ENCODE results near the gene APOD. TPM values are rescaled to one million over a fixed set of nuclear protein-coding genes. Genes with fewer than 3 reads are reported as not detected.
"Not testable (repeated sequence)": the region's sequence is repeated elsewhere in the genome, so short reads cannot be mapped to it uniquely, and the experiment has no call there.

The APOD gene
- total RNA-seq (2014; rRNA removed; shearing (Covaris generic)): not detected in 2 replicates
- polyA plus RNA-seq (2015; cell fraction: cytosol; rRNA removed): not detected in 2 replicates
- not detected in 2 replicates for polyA plus RNA-seq (2015; cell fraction: nucleus; rRNA removed)

DNA sequence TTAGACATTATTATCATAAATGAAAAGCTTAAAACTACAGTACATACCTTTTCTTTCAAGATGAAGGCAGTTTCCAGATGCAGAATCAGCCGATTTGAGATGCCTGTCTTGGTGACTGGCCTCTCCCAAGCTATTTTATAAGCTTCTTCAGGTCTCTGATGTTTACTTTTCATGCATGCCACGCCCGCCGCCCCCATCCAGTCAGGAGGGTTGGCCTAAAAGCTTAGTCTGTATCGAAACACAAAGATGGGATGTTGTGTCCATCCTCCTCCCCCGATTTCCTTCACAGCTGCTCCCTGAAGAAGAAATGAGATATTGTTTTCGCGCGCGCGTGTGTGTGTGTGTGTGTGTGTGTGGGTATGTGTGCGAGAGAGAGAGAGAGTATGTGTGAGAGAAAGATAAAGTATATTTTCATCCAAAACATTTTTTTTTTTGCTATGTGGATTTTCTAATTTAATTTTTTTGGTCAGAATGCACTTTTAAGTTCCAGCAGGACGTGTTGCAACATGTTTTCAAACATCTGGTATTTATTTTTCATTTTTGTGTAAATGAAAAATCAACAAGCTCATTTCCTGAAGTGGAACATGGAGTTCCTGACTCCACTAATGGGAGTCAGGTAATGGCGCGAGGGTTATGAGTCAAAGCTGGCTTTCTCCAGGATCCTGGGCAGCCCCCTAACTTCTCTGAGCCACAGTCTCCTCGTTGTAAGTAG, at the start of gene APOD:
Gene APOD (minus strand): TSS at position 110 of the 712 bp plus-strand sequence. CDS start 4,479 bp downstream, outside the sequence.
- DNase-seq (ENCODE audit: low read depth): no peak

DNA sequence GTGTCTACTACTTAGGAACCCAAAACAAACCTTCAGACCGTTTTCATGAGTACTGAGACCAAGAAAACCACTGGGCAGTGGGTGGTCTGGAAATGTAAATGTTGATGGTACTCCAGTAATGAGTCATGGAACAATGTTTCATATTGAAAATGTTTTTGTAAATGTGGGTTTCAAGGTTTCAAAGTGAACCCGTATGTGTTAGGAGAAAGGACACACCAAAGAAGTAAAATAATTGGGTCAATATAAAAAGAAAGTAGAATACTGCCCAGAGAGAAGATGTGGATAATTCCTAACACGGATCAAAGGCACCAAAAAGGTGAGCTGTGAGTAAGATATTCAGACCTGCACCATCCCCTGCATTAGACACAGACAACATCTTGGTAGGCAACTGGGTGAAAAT, 49.6 kb upstream of the APOD start:
- DNase-seq (ENCODE audit: low read depth): not testable (repeated sequence)

DNA sequence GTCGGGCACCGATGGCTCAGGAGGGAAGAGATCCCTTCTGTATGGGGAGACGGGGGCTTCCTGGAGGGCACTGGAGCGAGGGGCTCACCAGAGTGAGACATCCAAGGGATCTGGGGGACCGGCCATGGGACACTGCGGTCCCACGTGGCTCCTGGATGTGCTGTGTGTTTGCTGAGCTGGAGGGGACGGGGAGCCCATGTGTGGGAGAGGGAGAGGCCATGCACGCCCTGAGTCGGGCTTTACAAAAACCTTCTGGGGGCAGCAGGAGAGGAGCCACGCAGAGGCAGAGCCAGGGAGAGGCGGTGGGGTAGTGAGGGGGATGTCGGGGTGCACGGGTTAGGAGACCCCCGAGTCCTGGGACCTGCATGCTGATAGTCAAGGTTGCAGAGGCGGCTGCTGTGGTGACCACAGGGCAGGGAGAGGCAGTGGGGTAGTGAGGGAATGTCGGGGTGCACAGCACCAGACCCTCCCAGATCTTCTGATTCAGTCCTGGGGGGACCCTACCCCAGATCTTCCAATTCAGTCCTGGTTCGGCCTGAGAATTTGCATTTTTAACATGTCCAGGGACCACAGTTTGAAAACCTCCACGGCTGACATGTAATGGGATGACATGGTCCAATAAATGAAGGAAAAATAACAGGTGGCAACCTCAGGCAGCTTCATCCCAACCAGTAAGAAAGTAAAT, 48.9 kb upstream of the APOD start:
- DNase-seq (ENCODE audit: low read depth): not testable (repeated sequence)

DNA sequence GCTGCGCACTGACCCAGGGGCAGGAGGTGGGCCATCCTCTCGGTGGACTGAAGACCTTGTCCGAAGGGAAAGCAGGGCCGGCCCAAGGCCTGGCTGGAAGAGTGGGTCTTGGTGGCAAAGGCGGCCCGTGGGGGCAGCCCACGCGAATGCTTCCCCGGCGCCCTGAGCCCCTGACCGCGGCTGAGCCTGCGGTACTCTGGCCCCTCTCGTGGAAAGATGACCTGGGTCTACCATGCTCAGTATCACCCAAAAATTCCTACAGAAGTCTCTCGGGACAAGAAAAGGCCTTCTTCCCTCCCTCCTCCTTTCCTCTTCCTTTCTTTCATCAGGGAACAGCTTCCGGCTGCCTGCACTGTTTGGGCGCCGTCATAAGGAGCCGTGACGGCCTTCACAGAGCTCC, 48.3 kb upstream of the APOD start:
- DNase-seq (ENCODE audit: low read depth): not testable (repeated sequence)

DNA sequence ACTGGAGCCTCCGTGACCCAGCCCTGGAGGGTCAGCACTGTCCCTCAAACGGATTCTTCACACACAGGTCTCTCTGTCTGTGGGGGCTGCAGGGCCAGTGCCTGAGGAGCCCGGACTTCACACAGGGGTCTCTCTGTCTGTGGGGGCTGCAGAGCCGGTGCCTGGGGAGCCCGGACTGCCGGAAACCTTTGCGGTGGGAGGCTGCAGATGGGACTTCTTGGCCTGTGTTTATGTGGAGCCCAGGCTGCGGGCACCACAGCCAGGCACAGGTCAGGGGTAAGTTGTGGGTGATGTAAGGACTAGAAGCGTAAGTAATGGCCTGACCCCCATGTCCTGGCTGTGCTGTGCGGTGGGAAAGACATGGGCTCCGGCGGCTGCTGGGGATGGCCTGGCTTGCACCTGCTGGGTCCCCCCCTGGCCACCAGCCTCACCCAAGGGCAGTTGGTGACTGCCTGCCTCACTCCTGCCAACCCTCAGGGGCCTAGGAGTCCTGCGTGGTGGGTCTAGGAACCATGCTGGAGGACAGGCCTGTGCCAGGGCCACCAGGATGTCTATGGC, 47.3 kb upstream of the APOD start:
- not testable (repeated sequence) for DNase-seq (ENCODE audit: low read depth)

DNA sequence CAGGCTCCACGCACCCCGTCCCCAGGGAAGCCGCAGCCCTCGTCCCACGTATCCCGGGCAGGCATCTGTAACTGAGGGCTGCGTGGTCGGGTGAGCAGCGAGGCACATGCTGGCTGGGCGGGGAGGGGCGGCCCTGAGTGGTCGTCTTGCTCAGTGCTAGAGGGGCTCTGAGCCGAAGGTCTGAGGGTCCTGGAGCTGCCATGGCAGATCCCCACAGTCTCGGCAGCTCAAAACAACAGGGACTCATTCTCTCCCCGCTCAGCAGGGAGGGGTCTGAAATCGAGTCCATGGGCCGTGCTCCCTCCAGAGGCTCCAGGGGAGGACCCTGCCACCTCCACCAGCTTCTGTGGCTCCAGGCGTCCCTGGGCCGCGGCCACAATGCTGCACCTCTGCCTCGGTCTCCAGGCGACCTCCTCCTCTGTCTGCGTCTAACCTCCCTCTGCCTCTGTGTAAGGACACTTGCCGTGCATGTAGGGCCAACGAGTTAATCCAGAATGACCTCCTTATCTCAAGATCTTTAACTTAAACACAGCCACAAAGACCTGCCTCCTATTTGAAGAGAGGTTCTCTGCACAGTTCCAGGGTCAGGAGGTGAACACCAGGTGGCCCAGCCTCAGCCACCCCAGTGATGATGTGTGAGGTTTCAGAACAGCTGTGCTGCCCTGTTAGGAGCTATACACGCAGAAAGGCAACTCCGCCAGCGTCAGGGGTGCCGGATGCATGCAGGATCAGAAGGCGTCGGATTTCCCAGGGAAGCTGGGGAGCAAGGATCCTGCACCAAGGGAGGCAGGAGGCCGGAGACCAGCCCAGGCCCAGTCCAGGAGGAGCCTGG, 46.6 kb upstream of the APOD start:
- not testable (repeated sequence) for DNase-seq (ENCODE audit: low read depth)

DNA sequence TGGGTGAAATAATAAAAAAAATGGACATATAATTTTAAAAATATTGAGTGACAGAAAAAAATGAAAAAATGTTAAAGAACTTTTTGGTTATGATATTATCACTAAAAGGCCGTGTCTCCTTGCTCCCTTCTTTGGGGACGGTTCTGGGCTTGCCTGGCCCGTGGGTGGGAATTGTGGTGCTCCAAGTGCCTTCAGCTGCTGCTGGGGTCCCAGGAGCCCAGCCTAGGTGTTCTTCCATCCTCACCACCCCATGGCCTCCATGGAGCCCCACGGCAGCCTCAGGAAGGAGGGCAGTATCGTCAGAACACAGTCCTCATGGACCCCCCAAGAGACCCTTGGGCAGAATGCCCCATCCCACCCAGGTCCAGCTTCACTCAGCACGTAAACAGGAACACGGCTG, 45.9 kb upstream of the APOD start:
- DNase-seq (ENCODE audit: low read depth): not testable (repeated sequence)

DNA sequence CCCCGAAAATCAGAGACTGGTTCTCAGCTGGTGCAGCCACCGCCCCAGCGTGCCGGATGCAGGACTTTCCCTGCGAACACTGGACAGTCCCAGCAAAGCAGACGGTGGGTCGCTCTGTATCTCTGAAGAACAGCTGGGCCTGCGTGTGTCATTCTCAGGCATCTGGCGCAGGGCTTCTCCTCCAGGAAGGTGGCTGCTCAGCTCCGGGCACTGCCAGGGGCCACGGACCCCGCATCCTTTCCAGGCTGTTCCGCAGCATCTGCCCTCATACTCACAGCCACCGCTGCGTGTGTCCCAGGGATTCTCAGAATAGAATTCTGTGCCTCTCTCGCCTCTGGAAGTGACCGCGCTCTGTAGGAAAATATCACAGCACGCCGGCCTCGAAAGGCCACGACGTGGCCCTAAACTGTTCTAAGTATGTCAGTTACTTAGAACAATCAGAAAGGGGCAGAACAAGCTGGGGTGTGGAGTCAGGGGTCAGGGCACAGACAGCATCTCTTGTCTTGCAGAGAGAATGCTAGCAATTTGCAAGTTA, 44.7 kb upstream of the APOD start:
- not testable (repeated sequence) for DNase-seq (ENCODE audit: low read depth)

DNA sequence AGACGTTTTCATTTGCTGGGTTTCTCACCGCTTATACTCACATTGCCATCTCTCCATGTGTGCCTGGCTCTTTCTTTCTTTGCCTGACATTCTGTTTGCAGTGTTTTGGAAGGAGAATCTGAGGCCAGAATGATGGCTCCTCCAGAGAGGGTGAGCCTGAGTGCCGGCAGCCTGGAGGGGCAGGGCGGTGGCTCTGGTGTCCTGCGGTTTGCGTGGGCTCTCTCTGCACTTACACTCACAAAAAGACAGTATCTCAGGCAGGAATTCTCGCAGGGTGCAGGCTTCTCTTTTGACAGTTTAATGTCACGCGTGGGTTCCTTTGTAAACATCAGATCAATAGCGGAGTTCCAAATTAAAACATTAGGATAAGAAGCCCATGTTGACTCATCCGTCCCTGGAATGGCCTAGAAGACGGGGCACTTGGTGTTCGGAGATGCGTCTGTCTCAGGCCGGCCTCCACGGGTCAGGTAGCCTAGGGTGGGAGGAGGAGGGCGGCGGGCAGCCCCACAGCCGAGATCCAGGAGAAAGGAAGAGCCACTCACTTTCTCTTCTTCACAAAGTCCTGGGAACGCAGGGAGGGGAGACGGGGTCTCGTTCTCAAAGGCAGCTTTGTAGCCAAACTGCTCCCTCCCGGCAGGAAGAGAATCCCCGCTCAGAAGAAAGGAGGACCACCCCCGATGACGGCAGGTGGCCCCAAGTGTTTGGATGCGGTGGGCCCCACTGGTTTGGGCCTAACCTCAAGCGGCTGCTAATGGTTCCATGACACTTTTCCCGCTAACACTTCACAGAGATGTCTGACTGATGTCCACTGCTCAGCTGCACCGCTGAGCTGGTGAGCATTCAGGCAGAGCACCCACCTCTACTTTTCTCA, 44.0 kb upstream of the APOD start:
- not testable (repeated sequence) for DNase-seq (ENCODE audit: low read depth)

DNA sequence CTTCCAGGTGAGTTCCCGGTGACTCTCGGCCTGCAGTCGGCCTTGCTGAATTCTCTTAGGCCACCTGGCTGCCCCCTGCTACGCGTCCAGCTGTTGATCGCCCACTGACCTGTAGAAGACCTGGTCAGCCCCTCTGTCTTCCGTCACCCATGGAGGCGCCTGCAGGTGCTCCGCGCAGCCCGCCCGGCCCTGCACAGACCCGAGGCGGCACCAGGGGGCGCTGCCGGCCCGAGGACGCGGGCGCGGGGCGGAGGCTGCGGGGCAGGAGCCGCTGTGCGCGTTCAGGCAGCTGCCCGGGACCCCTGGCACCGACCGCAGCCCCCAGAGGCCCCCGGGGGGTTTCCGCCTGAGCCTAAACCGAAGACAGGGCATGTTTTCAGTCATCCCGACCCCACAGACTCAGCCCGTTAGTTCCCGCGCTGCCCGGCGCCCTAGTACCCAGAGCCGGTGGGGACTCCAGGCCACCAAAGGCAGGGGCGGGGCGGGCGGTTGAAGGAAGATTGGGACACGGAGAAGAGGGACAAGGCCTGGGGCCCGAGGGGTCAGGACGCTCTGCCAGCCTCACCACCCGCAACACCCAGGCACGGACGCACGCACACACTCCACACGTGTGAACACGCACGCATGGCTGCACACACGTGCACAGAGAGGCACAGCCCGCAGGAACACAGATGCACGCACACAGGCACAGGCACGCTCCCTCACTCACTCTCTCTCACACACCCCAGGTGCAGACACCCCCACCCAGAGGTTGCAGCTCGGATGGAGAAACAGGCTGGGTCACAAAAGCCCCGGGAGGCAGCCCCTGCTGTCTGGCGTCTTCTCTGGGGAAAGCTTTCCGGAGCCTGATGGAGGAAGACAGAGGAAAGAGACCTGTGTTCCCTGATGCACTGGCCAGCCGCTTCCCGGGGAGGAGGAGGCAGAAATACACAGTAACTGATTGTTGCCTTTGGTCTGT, 41.1 kb upstream of the APOD start:
- DNase-seq (ENCODE audit: low read depth): not testable (repeated sequence)

DNA sequence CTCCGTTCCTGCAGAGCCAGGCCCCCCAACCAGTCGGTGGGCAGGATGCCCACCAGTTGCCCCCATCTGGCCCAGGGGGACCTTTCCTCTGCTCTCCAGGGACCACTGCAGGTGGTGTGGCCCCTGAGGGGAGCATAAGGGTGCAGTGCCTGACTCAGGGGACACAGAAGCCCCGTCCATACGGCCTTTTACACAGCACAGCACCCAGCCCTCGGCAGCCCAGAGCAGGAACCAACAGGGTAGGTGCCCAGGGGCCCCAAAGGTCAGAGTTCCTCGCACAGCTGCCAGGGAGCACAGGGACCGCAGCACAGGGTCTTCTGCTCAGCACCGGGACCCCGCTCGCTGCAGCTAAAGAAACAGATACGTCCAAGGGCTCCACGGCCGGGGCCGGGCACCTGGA, 40.4 kb upstream of the APOD start:
- not testable (repeated sequence) for DNase-seq (ENCODE audit: low read depth)

DNA sequence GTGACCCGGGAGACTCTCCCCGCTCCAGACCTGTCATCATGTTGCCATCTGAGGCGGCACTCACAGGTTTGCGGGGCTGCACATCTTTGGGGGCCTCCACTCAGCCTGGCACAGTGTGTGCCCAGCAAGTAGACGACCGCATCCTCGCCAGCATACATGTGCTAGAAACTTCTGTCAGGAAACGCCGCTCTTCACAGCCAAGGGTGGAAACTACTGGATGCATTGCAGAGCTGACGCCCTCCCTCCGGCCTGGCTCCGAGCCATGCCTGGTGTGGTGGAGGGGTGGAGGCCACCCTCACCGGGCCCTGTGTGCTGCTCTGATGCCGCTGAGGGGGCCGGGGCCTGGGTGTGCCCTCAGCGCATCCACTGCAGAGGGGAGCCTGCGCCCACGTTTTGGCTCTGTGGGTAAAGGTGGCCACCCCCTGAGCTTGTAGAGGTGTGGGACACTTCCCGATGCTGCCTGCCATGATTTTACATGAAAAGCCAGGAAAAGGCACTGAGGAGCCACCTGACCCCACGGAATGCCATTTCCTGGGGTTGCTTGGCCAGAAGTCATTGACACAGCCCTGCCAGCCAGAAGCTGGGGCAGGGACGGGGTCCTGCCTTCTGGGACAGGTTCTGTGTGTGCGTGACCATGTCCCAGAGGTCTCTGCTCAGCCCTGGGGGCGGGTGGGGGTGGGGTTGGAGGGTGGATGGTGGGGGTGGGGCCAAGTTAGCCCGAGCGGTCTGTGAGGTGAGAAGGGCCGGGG, 39.7 kb upstream of the APOD start:
- not testable (repeated sequence) for DNase-seq (ENCODE audit: low read depth)

DNA sequence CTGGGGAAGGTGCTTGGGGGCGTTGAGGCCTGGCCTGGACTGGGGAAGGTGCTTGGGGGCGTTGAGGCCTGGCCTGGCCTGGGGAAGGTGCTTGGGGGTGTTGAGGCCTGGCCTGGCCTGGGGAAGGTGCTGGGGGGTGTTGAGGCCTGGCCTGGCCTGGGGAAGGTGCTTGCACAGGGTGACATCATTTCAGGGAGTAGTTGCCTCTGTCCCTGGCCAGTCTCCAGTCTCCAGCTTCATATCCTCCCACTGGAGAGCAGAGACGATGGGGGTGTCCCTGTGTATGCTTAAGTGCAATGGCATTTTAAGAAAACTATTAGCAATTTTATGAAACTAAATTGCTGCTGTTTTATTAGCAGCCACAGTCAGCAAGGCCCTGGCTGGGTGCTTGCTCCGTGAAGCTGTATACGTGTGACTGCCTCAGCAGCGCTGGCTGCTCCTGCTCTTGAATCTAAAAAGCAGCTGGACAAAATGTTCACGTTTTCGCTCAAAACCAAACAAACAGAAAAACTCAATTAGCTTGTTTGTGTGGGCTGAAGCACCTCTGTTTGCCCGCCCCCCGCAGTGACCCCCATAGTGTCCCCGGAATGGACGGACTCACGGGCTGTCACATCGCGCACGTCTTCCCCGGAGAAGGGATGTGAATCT, 38.9 kb upstream of the APOD start:
- DNase-seq (ENCODE audit: low read depth): not testable (repeated sequence)

DNA sequence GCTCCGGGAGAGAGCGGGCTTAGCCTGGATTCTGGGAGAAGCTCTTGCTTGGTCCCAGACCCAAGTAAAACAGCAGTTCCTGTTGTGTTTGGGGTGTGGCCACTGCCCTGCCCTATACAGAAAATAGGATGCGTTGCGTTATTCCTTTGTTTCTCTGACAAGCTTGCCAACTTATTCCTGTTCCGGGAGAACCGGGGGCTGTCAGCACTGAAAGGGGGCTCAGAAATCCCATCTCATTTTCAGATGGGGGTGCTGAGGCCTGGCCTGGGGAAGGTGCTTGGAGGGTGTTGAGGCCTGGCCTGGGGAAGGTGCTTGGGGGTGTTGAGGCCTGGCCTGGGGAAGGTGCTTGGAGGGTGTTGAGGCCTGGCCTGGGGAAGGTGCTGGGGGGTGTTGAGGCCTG, 38.3 kb upstream of the APOD start:
- not testable (repeated sequence) for DNase-seq (ENCODE audit: low read depth)

DNA sequence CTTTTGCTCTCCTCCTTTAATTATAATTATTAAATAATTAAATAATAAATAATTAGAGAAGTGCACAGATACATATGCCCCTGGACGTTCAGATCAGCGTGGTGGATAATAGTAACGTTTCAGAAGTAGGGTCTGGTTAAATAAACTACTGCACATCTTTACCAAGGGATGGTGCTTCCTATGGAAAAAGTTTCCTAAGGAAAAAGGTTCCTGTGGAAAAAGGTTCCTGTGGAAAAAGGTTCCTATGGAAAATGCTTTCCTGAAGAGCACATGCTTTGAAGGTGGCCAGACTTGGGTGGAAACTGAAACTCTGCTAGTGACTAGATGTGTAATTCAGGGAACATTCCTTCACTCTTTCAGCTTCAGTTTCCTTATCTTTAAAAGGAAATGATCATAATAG, 37.4 kb upstream of the APOD start:
- not testable (repeated sequence) for DNase-seq (ENCODE audit: low read depth)

DNA sequence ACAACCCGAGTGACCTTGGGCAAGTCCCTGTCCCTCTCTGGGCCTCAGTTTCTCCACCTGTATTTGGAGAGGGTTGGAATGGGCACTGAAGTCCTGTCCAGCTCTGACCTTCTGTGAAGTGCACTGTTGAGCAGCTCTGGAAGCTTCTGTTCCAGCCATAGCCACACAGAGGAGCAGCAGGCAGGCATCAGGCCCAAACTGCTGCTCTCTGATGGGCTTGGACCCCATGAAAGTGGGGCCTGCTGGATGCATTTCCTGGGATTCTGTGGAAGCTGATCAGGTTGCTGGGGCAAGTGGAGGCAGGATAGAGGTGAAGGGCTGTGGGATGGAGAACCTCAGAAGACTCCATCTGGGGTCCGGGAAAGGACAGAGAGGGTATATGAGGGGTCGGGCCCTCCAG, 36.7 kb upstream of the APOD start:
- not testable (repeated sequence) for DNase-seq (ENCODE audit: low read depth)

DNA sequence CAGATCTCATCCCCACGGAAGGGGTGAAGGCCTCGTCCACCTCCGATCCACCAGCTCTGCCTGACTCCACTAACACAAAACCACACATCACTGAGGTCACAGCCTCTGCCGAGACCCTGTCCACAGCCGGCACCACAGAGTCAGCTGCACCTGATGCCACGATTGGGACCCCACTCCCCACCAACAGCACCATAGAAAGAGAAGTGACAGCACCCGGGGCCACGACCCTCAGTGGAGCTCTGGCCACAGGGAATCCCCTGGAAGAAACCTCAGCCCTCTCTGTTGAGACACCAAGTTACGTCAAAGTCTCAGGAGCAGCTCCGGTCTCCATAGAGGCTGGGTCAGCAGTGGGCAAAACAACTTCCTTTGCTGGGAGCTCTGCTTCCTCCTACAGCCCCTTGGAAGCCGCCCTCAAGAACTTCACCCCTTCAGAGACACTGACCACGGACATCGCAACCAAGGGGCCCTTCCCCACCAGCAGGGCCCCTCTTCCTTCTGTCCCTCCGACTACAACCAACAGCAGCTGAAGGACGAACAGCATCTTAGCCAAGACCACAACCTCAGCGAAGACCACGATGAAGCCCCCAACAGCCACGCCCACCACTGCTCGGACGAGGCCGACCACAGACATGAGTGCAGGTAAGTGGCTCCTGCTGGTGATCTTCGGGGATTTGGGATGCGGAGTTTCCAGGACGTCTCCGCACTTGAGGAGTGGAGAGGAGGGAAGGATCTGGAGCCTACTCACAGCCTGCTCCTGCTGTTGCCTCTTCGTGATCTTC, 36.0 kb upstream of the APOD start:
- DNase-seq (ENCODE audit: low read depth): not testable (repeated sequence)

Measured in HT1080 (cell line).